Measurements from ENCODE around the gene PSAT1.

Gene PSAT1

GRCh38 chr9:78252616-78253015, 44.3 kb upstream of the PSAT1 start:
- Histone ChIP-seq H3F3A (ENCODE audit: insufficient read depth) (no peaks in the 10 kb centered on the region), H3K9ac (ENCODE audit: low read length) (no peak overlapping the region), H3K27me3 (ENCODE audit: low read length) (no peaks in the 10 kb centered on the region), H2AFZ (ENCODE audit: low read depth, low read length, severe bottlenecking) (no peak overlapping the region), H3K79me2 (ENCODE audit: insufficient read depth, low read length) (no peaks in the 10 kb centered on the region), H3K4me3 (ENCODE audit: insufficient read depth, low read length, poor library complexity, severe bottlenecking) (no peak overlapping the region), H3K4me2 (ENCODE audit: low read depth, low read length, poor library complexity, severe bottlenecking) (no peak overlapping the region), H3K27ac (ENCODE audit: low read depth, low read length) (no peak overlapping the region), H4K20me1 (ENCODE audit: low read depth, low read length) (no peaks in the 10 kb centered on the region), H3K9me3 (ENCODE audit: insufficient read depth, low read length) (no peaks in the 10 kb centered on the region), H3K36me3 (ENCODE audit: low read length) (peaks cover 36% of the 10 kb centered on the region; the same call in 1 of the 2 replicates), H3K9me2 (replicated peaks; ENCODE audit: insufficient read depth, low read length) (no peaks in the 10 kb centered on the region)
- TF ChIP-seq EZH2phosphoT487 (conservative IDR thresholded peaks at IDR 0.05; ENCODE audit: low read length) (no peak), CTCF (IDR thresholded peaks at IDR 0.05; ENCODE audit: insufficient read depth, low read length, poor library complexity, severe bottlenecking) (no peak)

DNA sequence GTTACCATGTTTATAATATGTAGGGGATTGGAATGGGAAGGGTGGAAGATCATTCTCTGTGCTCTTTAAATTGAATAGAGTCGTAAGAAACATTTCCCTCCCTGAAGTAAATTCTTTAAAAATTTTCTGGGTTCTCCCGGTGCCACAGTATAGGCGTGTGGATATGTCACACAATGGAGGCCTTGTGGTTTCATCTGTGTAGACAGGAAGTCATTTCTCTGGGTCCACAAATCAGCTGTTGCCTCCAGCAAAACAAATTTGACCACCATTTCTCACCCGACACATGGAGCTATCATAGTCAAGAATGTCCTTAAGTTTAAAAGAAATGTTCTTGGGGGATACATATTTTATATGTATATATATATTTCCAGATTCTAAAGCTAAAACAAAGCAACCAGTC, 43.6 kb upstream of the PSAT1 start:
- Histone ChIP-seq H3K4me3 (ENCODE audit: insufficient read depth, low read length, poor library complexity, severe bottlenecking) (no peak overlapping the region), H3F3A (ENCODE audit: insufficient read depth) (no peaks in the 10 kb centered on the region), H3K9me3 (ENCODE audit: insufficient read depth, low read length) (no peaks in the 10 kb centered on the region)

DNA sequence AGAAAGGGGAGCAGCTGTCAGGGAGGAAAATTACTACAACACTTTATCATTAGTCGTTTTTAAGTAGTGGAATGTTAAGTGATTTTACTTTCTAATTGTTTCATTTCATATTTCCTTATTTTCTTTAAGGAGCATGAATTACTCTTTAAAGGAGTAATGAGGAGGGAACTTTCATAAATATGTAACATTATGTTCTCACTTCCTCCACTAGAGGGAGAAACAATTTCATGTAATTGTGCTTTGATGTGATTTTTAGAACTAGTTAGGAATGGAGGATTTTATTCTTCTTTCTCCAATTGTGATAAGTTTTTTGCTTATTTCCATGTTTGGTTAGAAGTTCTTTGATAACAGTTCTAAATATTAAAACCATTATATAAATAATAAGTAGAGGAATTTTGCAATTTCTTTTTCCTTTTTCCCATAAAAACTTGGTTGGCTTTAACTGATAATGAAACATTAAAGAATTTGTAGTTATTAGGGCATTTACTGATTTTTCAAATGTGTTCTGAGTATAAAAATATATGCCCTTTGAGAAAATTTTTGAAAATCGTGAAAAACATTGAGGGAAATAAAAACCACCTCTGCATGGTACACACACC, 35.4 kb upstream of the PSAT1 start:
- TF ChIP-seq EZH2phosphoT487 (conservative IDR thresholded peaks at IDR 0.05; ENCODE audit: low read length) (no peak), CTCF (IDR thresholded peaks at IDR 0.05; ENCODE audit: insufficient read depth, low read length, poor library complexity, severe bottlenecking) (peak; percentile 36)
- Histone ChIP-seq H2AFZ (ENCODE audit: low read depth, low read length, severe bottlenecking) (no peak overlapping the region), H3K9me2 (replicated peaks; ENCODE audit: insufficient read depth, low read length) (no peaks in the 10 kb centered on the region)

More for the DNA sequence above, 43.6 kb upstream of the PSAT1 start:
- Histone ChIP-seq H2AFZ (ENCODE audit: low read depth, low read length, severe bottlenecking) (no peak overlapping the region), H3K36me3 (ENCODE audit: low read length) (peaks cover 34% of the 10 kb centered on the region; the same call in 1 of the 2 replicates), H3K27me3 (ENCODE audit: low read length) (no peaks in the 10 kb centered on the region), H4K20me1 (ENCODE audit: low read depth, low read length) (no peaks in the 10 kb centered on the region), H3K9me2 (replicated peaks; ENCODE audit: insufficient read depth, low read length) (no peaks in the 10 kb centered on the region), H3K4me2 (ENCODE audit: low read depth, low read length, poor library complexity, severe bottlenecking) (no peak overlapping the region), H3K79me2 (ENCODE audit: insufficient read depth, low read length) (no peaks in the 10 kb centered on the region), H3K9ac (ENCODE audit: low read length) (no peak overlapping the region), H3K27ac (ENCODE audit: low read depth, low read length) (no peak overlapping the region)
- TF ChIP-seq CTCF (IDR thresholded peaks at IDR 0.05; ENCODE audit: insufficient read depth, low read length, poor library complexity, severe bottlenecking) (no peak), EZH2phosphoT487 (conservative IDR thresholded peaks at IDR 0.05; ENCODE audit: low read length) (no peak)

More for the DNA sequence above, 35.4 kb upstream of the PSAT1 start:
- no peak overlapping the region for H3K27ac ChIP-seq (ENCODE audit: low read depth, low read length)
- peaks cover 21% of the 10 kb centered on the region; the same call in 1 of the 2 replicates for H3K36me3 ChIP-seq (ENCODE audit: low read length)
- no peak overlapping the region for H3K9ac ChIP-seq (ENCODE audit: low read length)
- H3K79me2 ChIP-seq (ENCODE audit: insufficient read depth, low read length) = no peaks in the 10 kb centered on the region
- no peaks in the 10 kb centered on the region for H3K9me3 ChIP-seq (ENCODE audit: insufficient read depth, low read length)
- H3K27me3 ChIP-seq (ENCODE audit: low read length) = no peaks in the 10 kb centered on the region
- H3F3A ChIP-seq (ENCODE audit: insufficient read depth) = no peaks in the 10 kb centered on the region
- no peaks in the 10 kb centered on the region for H4K20me1 ChIP-seq (ENCODE audit: low read depth, low read length)
- H3K4me3 ChIP-seq (ENCODE audit: insufficient read depth, low read length, poor library complexity, severe bottlenecking) = no peak overlapping the region
- no peak overlapping the region for H3K4me2 ChIP-seq (ENCODE audit: low read depth, low read length, poor library complexity, severe bottlenecking)
